Effector CD4-positive, alpha-beta T cell (primary cell): ENCODE results near the gene ZNF814.
A peak's percentile ranks its signal among the peaks of the same experiment; 100 is the strongest.
"Not testable (repeated sequence)": the region's sequence is repeated elsewhere in the genome, so short reads cannot be mapped to it uniquely, and the experiment has no call there.

Experiments
- DNase-seq: peaks from one replicate; pipeline ENCODE4 v3.0.0-alpha.2; 2020

The ZNF814 gene

DNA sequence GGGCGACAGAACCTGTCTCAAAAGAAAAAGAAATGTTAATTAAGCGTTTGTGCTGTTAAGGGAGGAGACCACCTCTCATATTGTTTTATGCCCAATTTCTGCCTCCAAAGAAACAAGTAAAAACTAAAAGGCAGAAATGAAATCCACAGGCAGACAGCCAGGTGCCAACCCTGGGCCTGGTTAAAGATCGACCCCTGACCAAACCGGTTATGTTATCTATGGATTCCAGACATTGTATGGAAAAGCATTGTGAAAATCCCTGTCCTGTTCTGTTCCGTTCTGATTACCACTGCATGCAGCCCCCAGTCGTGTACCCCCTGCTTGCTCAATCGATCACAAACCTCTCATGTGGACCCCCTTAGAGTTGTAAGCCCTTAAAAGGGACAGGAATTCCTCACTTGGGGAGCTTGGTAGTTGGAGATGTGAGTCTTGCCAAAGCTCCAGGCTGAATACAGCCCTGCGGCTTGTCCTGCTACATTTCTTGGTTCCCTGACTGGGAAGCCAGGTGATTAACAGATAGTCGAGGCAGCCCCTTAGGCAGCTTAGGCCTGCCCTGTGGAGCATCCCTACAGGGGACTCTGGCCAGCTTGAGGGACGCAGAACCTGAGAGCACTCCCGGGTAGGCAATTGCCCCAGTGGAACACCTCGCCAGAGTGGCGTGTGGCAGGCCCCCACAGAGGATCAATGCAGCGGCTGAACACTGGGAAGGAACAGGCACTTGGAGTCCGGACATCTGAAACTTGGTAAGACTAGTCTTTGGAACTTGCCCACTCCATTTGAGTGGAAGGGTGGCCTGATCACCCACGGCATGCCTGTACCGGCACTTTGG, 73.4 kb downstream of the ZNF814 start:
- no peak for DNase-seq

- peak; percentile 76 for DNase-seq
Measured at GRCh38 chr19:57814505-57815246, 74.2 kb downstream of the ZNF814 start, which contains the start of gene ZNF552. TSS of gene ZNF552 (minus strand) at chr19:57814913. CDS start at chr19:57814743, 170 bp downstream.

DNA sequence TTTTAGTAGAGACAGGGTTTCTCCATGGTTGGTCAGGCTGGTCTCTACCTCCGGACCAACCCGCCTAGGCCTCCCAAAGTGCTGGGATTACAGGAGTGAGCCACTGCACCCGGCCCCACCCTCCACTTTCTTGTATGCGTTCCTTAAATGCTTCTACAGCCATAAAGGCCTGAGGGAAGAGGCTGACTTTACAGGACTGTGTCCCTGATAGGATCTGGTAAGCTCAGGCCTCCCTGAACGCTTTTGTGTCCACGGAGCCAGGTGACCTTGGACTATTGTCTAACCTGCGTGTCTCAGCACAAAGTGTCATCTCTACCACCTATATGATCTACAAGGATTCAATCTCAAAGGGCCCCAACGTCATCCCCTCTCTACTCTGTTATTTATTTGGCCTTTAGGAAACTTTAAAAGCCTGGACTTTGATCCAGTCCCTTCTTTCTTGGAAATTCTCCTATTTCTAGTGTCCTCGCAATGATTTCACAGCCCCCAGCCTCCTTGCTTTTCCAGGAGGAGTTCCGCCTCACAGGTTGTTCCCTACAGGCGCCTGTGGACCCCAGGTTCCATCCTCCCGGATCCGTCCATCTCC, 74.8 kb downstream of the ZNF814 start:
- no peak for DNase-seq

- DNase-seq: not testable (repeated sequence)
Measured at GRCh38 chr19:57812975-57813820, 75.6 kb downstream of the ZNF814 start.

GRCh38 chr19:57812226-57812625, 76.6 kb downstream of the ZNF814 start:
- DNase-seq: no peak

DNA sequence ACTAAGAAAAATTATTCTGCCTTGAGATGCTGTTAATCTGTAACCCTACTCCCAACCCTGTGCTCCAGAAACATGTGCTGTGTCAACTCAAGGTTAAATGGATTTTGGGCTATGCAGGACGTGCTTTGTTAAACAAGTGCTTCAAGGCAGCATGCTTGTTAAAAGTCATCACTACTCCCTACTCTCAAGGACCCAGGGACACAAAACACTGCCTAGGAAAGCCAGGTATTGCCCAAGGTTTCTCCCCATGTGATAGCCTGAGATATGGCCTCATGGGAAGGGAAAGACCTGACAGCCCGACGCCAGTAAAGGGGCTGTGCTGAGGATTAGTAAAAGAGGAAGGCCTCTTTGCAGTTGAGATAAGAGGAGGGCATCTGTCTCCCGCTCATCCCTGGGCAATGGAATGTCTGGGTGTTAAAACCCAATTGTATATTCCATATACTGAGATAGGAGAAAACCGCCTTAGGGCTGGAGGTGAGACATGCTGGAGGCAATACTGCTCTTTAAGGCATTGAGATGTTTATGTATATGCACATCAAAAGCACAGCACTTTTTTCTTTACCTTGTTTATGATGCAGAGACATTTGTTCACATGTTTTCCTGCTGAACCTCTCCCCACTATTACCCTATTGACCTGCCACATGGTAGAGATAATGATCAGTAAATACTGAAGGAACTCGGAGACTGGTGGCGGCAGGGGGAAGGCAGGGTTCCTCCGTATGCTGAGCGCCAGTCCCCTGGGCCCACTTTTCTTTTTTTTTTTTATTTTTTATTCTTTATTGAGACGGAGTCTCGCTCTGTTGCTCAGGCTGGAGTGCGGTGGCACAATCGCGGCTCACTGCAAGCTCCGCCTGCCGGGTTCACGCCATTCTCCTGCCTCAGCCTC, 78.2 kb downstream of the ZNF814 start:
- DNase-seq: not testable (repeated sequence)

GRCh38 chr19:57807541-57807940, 81.3 kb downstream of the ZNF814 start:
- no peak for DNase-seq

DNA sequence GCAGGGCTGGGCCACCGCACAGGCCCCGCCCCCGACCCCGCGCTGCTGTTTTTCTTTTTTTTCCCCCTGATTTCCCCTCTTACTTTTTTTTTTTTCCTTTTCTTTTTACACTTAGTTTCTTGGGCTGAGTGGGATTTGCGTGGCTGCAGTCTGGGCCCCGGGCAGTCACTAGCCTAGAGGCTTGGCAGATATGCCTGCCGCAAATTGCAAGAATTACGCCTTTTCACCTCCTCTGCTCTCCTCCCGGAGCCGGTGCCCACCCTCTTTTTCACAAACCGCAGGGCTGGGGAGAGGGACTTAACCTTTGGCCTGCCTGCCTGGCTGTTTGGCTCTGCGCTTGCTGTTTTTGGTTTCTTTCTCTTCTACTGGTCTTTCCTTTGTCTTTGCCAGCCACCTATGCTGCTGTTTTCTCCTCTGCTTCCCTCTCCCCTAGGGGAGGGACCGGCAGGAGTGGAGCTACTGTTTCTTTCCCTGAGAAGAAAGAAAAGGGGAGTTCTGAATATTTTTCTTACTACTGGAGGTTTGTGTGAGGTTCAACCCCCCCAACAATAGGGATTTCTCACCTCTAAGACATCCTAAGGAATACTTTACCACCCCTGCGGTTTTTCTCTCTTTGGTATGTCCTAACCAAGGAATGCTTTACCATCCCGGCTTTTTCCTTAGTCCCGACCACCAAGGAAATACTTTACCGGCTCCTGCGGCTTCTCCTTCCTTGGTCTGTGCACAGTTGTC, 85.1 kb downstream of the ZNF814 start:
- no peak for DNase-seq

GRCh38 chr19:57803265-57803593, 85.6 kb downstream of the ZNF814 start:
- no peak for DNase-seq

DNA sequence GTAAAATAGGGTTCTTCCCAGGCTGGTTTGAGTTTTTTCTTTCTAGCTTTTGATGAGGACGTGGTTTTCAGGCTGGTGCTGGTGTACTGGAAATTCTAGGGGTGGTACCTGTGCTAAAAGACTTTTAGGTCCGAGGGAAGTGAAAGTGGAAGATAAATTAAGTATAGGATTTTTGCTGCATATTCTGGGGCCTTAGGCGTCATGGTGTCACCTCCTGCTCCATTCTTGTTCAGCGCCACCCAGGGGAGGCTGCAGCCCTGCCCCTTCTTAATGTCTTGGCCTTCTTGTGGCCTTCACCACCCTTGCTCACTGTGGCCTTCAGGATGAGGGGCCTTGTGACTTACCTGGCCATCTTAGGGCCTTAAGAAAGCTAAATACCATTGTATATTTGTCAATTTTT, 86.6 kb downstream of the ZNF814 start:
- DNase-seq: no peak

GRCh38 chr19:57800696-57801095, 88.1 kb downstream of the ZNF814 start:
- no peak for DNase-seq
